ENCODE data around the gene SAMD13. TPM values are rescaled to one million over a fixed set of nuclear protein-coding genes. Genes with fewer than 3 reads are reported as not detected.

Gene SAMD13
- total RNA-seq, 4 donors from 2014 or later: 0.35 to 2.0 (median 1.3) TPM; not detected in 1

GRCh38 chr1:84361796-84362195 is 60.3 kb downstream of the SAMD13 start:
- no peak overlapping the region for H3K27ac ChIP-seq
- TF ChIP-seq CTCF (IDR thresholded peaks at IDR 0.05) (no peak), POLR2A (IDR thresholded peaks at IDR 0.05) (no peak)
- 51 to 75% methylated on average over 3 of the region's 3 CpGs for whole genome bisulfite sequencing, 2 donors
- H3K4me3 ChIP-seq: no peak overlapping the region
- intact Hi-C loops (cut with DNase I): no loop called here
- H3K9me3 ChIP-seq: no peaks in the 10 kb centered on the region
- DNase-seq: no peak
- H3K4me1 ChIP-seq: peaks cover 0 to 22% (median 5%) of the 10 kb centered on the region in 3 donors
- H3K27me3 ChIP-seq: no peaks in the 10 kb centered on the region
- no peaks in the 10 kb centered on the region for H3K36me3 ChIP-seq

GRCh38 chr1:84363019-84363418 is 61.5 kb downstream of the SAMD13 start:
- 39 to 51% methylated on average over 5 of the region's 5 CpGs for WGBS, 2 donors
- H3K27ac ChIP-seq: peak overlapping the region in 3 of 4 donors; percentile 29 to 40 (median 36)
- H3K36me3 ChIP-seq: no peaks in the 10 kb centered on the region
- no peak for TF ChIP-seq POLR2A (IDR thresholded peaks at IDR 0.05)
- no peak for TF ChIP-seq CTCF (IDR thresholded peaks at IDR 0.05)
- H3K4me1 ChIP-seq: peaks cover 0 to 22% (median 5%) of the 10 kb centered on the region in 3 donors
- H3K9me3 ChIP-seq: no peaks in the 10 kb centered on the region
- DNase-seq: no peak
- no peaks in the 10 kb centered on the region for H3K27me3 ChIP-seq
- no peak overlapping the region for H3K4me3 ChIP-seq
- intact Hi-C loops (cut with DNase I): no loop called here

GRCh38 chr1:84363622-84364021 is 62.1 kb downstream of the SAMD13 start:
- TF ChIP-seq POLR2A (IDR thresholded peaks at IDR 0.05) (no peak), CTCF (IDR thresholded peaks at IDR 0.05) (no peak)
- Histone ChIP-seq H3K36me3 (no peaks in the 10 kb centered on the region), H3K27me3 (no peaks in the 10 kb centered on the region), H3K27ac (peak overlapping the region in 3 of 4 donors; percentile 29 to 40 (median 36)), H3K4me1 (peaks cover 0 to 22% (median 5%) of the 10 kb centered on the region in 3 donors), H3K4me3 (no peak overlapping the region), H3K9me3 (no peaks in the 10 kb centered on the region)
- 77% methylated on average over 5 of the region's 5 CpGs for WGBS, 2 donors
- no peak for DNase-seq
- intact Hi-C loops (cut with DNase I): no loop called here

- Histone ChIP-seq H3K9me3 (no peaks in the 10 kb centered on the region), H3K36me3 (no peaks in the 10 kb centered on the region), H3K4me1 (peaks cover 0 to 22% (median 5%) of the 10 kb centered on the region in 3 donors), H3K4me3 (no peak overlapping the region), H3K27ac (peak overlapping the region in 1 of 4 donors; percentile 55), H3K27me3 (no peaks in the 10 kb centered on the region)
- TF ChIP-seq CTCF (IDR thresholded peaks at IDR 0.05): no peak
- TF ChIP-seq POLR2A (IDR thresholded peaks at IDR 0.05): no peak
- 11 to 39% methylated on average over 2 to 3 of the region's 3 CpGs for WGBS, 2 donors
- intact Hi-C loops (cut with DNase I): no loop called here
- no peak for DNase-seq
These were observed 64.0 kb downstream of the SAMD13 start for GRCh38 chr1:84365225-84366221.

- WGBS, 2 donors: 81 to 92% methylated on average over 2 of the region's 2 CpGs
- Histone ChIP-seq H3K36me3 (no peaks in the 10 kb centered on the region), H3K27me3 (no peaks in the 10 kb centered on the region), H3K4me3 (no peak overlapping the region), H3K9me3 (no peaks in the 10 kb centered on the region), H3K27ac (peak overlapping the region in 3 of 4 donors; percentile 29 to 55 (median 38)), H3K4me1 (peaks cover 0 to 18% (median 5%) of the 10 kb centered on the region in 3 donors)
- no peak for TF ChIP-seq CTCF (IDR thresholded peaks at IDR 0.05)
- no peak for TF ChIP-seq POLR2A (IDR thresholded peaks at IDR 0.05)
- no peak for DNase-seq
- intact Hi-C loops (cut with DNase I): no loop called here
These were observed 65.3 kb downstream of the SAMD13 start for GRCh38 chr1:84366786-84367185.

Data from esophagus squamous epithelium (tissue), 5 donors.